ENCODE data around the gene PCGF1.

PCGF1 gene

GRCh38 chr2:74507145-74507925 is at the start of gene PCGF1:
PCGF1 (minus strand) TSS chr2:74507695; CDS start chr2:74507668, 27 bp downstream.
- FAIRE-seq = no peak

GRCh38 chr2:74556831-74557370 is 49.4 kb upstream of the PCGF1 start:
- FAIRE-seq = no peak

DNA sequence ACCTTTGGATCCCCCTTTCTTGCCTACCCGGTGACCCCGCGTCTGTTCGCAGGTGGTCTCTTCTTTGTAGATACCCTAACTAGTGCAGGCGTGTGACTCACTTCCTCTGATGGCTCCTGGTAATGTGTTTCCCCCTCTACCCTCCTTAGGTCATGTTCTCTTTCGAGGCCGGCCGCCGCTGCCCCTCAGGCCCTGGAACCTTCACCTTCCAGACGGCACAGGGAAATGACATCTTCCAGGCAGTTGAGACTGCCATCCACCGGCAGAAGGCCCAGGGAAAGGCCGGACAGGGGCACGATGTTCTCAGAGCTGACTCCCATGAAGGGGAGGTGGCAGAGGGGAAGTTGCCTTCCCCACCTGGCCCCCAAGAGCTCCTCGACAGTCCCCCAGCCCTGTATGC is 48.7 kb upstream of the PCGF1 start:
- no peak for FAIRE-seq

DNA sequence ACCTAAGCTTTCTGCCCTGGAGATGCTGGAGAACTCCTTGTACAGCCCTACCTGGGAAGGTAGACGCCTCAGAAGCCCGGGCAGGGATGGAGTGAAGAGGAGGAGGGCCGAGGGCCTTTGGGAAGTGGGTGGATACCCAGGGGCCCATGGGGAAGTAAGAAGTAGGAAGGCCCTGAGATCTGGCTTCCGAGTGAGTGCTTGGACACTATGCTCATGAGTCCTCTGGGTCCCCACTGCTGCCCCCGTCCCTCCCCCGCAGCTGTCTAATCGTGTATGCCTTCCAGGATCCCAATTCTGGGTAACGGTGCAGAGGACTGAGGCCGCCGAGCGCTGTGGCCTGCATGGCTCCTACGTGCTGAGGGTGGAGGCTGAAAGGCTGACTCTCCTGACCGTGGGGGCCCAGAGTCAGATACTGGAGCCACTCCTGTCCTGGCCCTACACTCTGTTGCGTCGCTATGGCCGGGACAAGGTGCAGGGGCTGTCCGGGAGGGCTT is 48.2 kb upstream of the PCGF1 start:
- no peak for FAIRE-seq

DNA sequence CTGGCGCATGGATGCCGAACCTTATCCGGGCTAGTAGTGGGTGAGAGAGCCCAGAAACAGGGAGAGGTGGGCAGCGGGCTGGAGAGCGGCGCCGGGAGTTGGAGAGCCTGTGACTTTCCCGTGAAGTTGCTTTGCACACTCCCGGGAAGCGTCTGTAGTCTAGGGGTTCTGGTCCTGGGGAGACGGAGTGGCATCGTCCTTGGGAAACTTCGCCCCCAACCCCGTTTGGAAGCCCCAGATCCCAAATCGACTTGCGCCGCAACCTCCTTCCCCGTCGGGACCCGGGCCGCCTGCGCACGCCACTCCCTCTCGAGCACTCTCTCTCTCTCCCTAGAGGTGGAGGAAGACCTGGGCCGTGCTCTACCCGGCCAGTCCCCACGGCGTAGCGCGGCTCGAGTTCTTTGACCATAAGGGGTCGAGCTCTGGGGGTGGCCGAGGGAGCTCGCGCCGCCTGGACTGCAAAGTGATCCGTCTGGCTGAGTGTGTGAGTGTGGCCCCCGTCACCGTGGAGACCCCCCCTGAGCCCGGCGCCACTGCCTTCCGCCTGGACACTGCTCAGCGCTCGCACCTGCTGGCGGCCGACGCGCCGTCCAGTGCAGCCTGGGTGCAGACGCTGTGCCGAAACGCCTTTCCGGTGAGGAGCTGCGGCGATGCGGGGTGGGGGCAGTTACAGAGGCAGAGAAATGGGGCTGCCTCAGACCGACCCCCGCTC is 47.5 kb upstream of the PCGF1 start:
- FAIRE-seq = no peak

DNA sequence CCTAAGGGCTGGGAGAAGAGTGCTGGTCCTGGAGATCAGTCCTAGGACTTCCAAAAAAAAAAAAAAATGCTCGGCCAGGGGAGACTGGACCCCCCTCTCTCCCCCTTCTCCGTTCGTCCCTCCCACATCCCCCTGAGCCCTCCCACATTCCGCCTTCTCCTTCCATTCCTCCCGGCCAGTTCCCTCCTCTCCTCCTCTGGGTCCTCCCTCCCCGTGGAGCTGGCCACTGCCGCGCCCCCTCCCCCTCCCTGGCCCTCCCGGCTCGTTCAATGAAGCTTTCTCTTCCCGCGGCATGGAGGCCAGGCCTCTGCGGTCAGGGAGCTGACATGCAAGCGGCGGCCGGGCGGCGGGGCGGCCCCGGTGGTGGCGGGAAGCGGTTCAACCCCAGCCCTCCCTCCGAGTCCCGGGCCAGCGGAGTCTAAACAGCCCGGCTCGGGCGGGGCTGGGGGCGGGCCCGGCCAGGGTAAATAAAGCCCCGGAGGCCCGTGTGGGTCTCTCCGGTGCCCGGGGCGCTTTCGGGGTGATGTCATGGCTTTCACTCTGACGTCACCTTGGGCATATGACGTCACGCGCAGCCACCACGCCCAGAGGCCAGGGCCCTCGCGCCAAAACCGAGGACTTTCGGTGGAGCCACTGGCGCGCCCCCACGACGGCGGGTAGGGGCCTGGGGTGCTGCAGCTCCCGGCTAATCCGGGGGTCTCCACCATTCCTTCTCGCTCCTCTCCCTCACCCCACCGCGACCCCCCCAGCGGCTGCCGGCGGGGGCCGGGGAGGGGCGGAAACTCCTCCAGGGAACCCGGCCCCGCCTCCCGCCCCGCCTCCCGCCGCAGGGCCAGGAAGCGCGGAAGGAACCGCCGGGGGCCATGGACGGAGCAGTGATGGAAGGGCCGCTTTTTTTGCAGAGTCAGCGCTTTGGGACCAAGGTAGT is 46.7 kb upstream of the PCGF1 start, which contains the start of the genes DOK1 and LOXL3:
Gene DOK1, plus strand, starts transcription at position 829 of the 928 bp plus-strand sequence. Its CDS starts 35 bp downstream, at position 864.
Gene LOXL3, minus strand, starts transcription at position 51 of the 928 bp plus-strand sequence. CDS start 1,308 bp downstream, outside the sequence.
- no peak for FAIRE-seq

DNA sequence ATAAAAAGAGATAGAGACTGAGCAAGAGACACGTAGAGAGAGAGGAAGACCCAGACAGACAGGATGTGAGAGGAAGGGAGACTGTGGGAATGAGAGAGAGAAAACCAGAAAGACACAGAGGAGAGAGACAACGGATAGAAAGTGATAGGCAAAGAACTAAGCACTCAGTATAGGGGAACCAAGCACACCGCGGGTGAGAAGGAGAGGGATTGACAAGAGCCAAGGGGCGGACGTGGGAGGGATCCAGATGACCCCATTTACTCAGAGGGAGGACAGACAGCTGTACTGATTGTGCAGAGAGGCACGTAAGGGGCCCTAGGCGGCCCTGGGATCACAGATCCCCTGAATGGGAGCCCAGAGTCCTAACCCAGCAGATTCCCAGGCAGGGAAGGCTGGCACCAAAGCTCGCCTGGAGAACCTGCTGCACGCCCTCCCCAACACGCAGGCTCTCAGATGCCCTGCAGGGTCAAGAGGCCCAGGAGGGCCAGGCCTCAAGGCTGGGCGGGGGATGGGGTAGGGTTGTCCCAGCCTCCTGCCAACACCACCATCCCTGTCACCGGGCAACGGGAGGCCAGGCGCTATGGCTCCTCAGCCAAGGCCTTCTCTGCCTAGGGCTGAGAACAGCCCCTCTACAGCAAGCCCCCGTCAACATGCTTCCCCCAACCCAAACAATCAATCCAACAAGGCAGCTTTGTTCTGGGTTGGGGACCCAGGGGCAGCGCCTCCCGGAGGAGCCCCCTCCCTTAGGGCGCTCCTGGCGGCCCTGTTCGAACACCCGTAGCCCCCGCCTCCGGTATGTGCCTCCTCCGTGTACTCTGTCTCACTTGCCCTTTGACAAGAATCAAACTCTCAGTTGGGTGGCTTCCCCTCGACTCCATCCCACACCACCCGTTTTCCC is 45.7 kb upstream of the PCGF1 start:
- no peak for FAIRE-seq

- no peak for FAIRE-seq
These were observed 44.7 kb upstream of the PCGF1 start for GRCh38 chr2:74551942-74552913.

- no peak for FAIRE-seq
These were observed 44.0 kb upstream of the PCGF1 start for GRCh38 chr2:74551530-74551929.

DNA sequence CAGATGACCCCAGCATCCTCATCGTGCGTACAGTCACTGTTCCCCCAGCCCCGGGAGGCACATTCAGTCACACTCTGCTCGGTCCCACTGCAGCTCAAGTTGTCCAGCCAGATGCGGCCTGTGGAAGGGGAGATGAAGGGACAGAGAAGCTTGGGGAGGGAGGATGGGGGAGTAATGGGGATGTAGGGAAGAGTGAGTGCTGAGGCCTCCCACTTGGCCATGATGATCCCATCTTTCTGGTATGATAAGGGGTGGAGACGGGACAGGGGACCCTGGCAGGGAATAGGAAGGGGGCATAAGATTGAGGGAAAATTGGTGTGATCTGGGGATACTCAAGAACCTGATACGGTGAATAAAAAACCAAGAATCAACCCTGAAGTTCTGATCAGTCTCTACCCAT is 42.7 kb upstream of the PCGF1 start:
- no peak for FAIRE-seq

DNA sequence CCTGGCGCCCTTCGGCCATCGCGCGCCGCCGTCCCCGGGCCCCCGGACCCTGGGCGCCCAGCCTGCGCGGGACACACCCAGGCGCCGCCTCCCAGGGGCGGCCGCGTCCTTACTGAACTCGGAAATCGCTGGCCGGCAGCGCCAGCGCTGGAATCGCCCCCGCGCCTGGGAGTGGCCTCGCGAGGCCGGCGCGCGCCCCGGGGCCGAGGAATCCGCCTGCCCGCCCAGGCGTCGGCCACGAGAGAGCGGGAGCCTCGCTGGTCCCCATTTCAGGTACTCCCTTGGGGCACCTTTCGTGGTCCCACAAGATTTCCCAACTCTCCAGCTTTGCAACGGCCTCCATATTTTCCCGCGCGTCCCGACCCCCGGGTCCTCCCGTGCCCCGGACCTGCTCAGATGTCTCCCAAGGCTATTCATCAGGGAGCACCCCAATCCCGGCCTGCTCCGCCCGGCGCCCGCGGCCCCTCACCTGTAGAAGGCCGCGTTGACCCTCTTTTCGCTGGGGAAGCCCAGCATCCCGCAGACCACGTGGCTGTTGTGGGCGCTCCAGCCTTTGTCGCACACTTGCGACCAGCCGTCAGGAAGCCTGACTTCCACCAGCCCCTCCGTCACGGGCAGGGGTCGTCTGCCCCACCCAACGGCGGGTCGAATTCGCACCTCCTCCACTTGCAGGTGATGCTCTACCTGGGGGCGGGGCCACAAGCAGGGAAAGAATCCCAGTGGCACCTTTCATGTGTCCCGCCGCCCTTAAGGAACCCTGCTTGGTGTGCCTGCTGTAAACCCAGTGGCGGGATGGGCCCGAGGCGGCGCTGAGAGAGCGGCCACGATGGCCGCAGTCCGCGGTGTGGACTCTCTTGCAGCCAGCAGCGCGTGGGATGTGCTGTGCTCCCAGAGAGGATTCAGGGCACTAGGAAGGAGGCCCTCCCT is 41.7 kb upstream of the PCGF1 start:
- FAIRE-seq = no peak

GRCh38 chr2:74548285-74548899 is 40.9 kb upstream of the PCGF1 start:
- FAIRE-seq = no peak

DNA sequence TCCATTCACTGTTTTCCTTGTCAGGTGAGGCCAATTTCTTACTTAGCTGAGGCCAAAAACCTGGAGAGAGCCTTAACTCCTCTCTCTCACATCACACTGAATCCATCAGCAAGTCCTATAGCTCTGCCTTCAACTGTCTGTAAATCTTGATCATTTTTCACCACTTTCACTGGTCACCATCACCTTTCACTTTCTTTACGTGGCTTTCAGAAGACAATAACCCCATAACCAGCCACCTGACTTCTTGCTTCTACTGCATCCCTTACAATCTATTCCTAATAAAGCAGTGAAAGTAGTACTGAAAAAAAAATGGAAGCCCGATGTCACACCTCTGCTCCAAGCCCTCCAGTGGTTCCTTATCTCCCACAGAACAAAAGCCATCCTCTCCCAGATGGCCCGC is 38.5 kb upstream of the PCGF1 start:
- no peak for FAIRE-seq

GRCh38 chr2:74544634-74545033 is 37.1 kb upstream of the PCGF1 start:
- FAIRE-seq = no peak

GRCh38 chr2:74542978-74543377 is 35.5 kb upstream of the PCGF1 start:
- FAIRE-seq = no peak

- FAIRE-seq = no peak
These were observed 32.8 kb upstream of the PCGF1 start for GRCh38 chr2:74540291-74540690.

- no peak for FAIRE-seq
These were observed 31.4 kb upstream of the PCGF1 start for GRCh38 chr2:74538881-74539339.

DNA sequence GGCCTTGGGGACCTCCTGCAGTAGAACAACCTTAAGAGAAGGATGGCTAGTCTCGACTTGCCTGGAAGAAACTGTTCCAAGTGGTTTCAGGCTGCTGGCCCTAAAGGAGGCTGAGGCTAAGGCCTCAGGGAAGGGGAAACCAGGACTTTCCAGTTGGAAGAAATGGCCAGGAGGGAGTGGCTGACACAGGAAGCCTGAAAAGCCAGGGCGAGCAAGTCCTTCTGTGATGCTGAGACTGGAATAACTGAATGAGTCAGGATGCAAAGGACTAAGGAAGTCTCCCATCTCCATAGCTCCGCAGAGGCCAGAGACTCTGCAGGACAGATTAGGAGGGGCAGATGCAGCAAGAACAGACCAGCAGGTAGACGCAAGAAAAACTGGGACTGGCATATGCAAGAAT is 29.6 kb upstream of the PCGF1 start:
- FAIRE-seq = no peak
